ENCODE measurements around the gene EPYC.

DNA sequence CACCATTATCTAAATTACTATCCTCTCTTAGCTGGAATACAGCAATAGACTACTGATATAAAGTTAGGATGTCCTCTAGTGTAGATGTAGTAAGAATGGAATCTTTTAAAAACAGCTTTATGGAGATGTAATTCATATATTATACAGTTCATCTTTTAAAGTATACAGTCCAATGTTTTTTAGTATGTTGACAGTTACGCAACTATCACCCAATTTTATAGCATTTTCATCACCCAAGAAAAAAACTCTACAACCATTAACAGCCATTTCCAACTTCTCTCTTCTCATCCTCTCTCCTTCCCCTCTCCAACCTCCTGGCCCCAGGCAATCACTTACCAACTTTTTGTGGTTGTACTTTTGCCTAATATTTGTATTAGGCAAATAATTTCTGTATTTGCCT is 22.6 kb downstream of the EPYC start:
- TF ChIP-seq, protein P1, sequence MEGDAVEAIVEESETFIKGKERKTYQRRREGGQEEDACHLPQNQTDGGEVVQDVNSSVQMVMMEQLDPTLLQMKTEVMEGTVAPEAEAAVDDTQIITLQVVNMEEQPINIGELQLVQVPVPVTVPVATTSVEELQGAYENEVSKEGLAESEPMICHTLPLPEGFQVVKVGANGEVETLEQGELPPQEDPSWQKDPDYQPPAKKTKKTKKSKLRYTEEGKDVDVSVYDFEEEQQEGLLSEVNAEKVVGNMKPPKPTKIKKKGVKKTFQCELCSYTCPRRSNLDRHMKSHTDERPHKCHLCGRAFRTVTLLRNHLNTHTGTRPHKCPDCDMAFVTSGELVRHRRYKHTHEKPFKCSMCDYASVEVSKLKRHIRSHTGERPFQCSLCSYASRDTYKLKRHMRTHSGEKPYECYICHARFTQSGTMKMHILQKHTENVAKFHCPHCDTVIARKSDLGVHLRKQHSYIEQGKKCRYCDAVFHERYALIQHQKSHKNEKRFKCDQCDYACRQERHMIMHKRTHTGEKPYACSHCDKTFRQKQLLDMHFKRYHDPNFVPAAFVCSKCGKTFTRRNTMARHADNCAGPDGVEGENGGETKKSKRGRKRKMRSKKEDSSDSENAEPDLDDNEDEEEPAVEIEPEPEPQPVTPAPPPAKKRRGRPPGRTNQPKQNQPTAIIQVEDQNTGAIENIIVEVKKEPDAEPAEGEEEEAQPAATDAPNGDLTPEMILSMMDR (IDR thresholded peaks at IDR 0.05 in 2 of 3, conservative IDR thresholded peaks at IDR 0.05 in 1 of 3; ENCODE audit: control insufficient read depth in 2 of 3, extremely low read depth in 1 of 3, insufficient read depth in 1 of 3, low read depth in 3 of 3, low read length in 3 of 3): no peak
- no peak for TF ChIP-seq EZH2 (IDR thresholded peaks at IDR 0.05; ENCODE audit: borderline replicate concordance, control insufficient read depth, low read depth, low read length)
- TF ChIP-seq MXI1 (IDR thresholded peaks at IDR 0.05; ENCODE audit: low read depth, low read length): no peak
- TF ChIP-seq ATF7 (IDR thresholded peaks at IDR 0.05; ENCODE audit: low read depth): no peak
- no peak for TF ChIP-seq BHLHE40 (IDR thresholded peaks at IDR 0.05; ENCODE audit: borderline replicate concordance in 1 of 2, low read depth in 2 of 2, low read length in 1 of 2)
- no peak for TF ChIP-seq SP1 (IDR thresholded peaks at IDR 0.05; ENCODE audit: low read depth, low read length)
